ENCODE measurements around the gene PBX1. TPM values are rescaled to one million over a fixed set of nuclear protein-coding genes. Genes with fewer than 3 reads are reported as not detected.

The PBX1 gene
- total and polyA plus RNA-seq, 2 donors (not counting 3 experiments of a cell fraction or from before 2014, with no cell fraction given), result 10.7 to 24.1 TPM

DNA sequence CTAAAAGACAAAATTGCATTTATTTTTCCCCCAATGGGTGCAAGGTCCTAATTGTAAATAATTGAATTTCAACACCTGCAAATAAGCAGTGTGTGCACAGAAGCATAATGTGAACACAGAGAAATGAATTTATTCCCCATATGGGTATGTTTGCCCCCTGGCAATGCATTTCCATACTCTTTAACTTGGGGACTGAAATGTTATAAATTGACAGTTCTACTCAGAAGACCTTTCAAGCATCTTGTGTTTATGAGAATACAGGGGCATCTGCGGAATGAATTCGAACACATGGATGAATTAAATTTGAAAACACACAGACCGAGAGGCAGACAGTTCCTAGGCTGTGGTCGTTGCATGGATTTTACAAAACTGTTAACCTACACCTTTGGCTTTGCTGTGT lies 3.5 kb downstream of the PBX1 start:
- Histone ChIP-seq H3K36me3 (ENCODE audit: control insufficient read depth in 2 of 2, extremely low read depth in 1 of 2, insufficient read depth in 2 of 2, low read length in 2 of 2) (no peaks in the 10 kb centered on the region), H3K79me2 (ENCODE audit: control insufficient read depth, insufficient read depth, low read length) (no peaks in the 10 kb centered on the region), H2AFZ (ENCODE audit: low read depth, low read length) (peak overlapping the region; percentile 86), H3K27ac (ENCODE audit: insufficient read depth, low read depth, low read length) (no peak overlapping the region), H3K27me3 (ENCODE audit: control insufficient read depth in 2 of 2, insufficient read depth in 2 of 2, low read length in 2 of 2) (no peaks in the 10 kb centered on the region), H4K20me1 (replicated peaks; ENCODE audit: control insufficient read depth, extremely low read depth, insufficient read depth, low read length) (no peaks in the 10 kb centered on the region), H3K4me3 (replicated peaks in 1 of 3; ENCODE audit: insufficient read depth in 1 of 3, low read depth in 1 of 3, low read length in 3 of 3) (peak overlapping the region; percentile 11 to 99 (median 33)), H3K9me3 (replicated peaks; ENCODE audit: control insufficient read depth, insufficient read depth, low read length) (no peaks in the 10 kb centered on the region), H3K9ac (replicated peaks; ENCODE audit: extremely low read depth, insufficient read depth, low read length) (no peak overlapping the region), H3K4me1 (ENCODE audit: control insufficient read depth, extremely low read depth, insufficient read depth, low read length) (peaks cover 46% of the 10 kb centered on the region), H3K9me1 (replicated peaks; ENCODE audit: control insufficient read depth, extremely low read depth, insufficient read depth, low read length) (no peaks in the 10 kb centered on the region), H3K4me2 (ENCODE audit: insufficient read depth, low read length) (peak overlapping the region; percentile 100)
- intact Hi-C loops (cut with micrococcal nuclease) (loop anchor here (2.0 kb wide), 1 partner anchor 26 kb away; no protein-coding TSS in a partner anchor), dilution Hi-C loops (cut with MboI; ENCODE audit: extremely low pct_ligation_motif_present, low sequenced_read_pairs) (no loop called here)
- ChIA-PET POLR2A (no interaction called here), CTCF (no interaction called here)
- TF ChIP-seq, protein P1, sequence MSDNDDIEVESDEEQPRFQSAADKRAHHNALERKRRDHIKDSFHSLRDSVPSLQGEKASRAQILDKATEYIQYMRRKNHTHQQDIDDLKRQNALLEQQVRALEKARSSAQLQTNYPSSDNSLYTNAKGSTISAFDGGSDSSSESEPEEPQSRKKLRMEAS (IDR thresholded peaks at IDR 0.05; ENCODE audit: insufficient read depth, insufficient read length), result no peak
- TF ChIP-seq, protein P2, sequence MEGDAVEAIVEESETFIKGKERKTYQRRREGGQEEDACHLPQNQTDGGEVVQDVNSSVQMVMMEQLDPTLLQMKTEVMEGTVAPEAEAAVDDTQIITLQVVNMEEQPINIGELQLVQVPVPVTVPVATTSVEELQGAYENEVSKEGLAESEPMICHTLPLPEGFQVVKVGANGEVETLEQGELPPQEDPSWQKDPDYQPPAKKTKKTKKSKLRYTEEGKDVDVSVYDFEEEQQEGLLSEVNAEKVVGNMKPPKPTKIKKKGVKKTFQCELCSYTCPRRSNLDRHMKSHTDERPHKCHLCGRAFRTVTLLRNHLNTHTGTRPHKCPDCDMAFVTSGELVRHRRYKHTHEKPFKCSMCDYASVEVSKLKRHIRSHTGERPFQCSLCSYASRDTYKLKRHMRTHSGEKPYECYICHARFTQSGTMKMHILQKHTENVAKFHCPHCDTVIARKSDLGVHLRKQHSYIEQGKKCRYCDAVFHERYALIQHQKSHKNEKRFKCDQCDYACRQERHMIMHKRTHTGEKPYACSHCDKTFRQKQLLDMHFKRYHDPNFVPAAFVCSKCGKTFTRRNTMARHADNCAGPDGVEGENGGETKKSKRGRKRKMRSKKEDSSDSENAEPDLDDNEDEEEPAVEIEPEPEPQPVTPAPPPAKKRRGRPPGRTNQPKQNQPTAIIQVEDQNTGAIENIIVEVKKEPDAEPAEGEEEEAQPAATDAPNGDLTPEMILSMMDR (IDR thresholded peaks at IDR 0.05; ENCODE audit: extremely low read depth in 1 of 2, insufficient read depth in 1 of 2, low read depth in 1 of 2, low read length in 2 of 2), result no peak
- TF ChIP-seq POLR2A (IDR thresholded peaks at IDR 0.05; ENCODE audit: low read depth, low read length) (no peak), EZH2 (IDR thresholded peaks at IDR 0.05; ENCODE audit: borderline replicate concordance, low read depth, low read length, severe bottlenecking) (no peak), JUN (IDR thresholded peaks at IDR 0.05; ENCODE audit: borderline replicate concordance, insufficient read depth, insufficient read length, low read depth) (no peak)
- BruUV-seq (replicated peaks), result no TSS peak
- FAIRE-seq, result no peak
- peak; percentile 34 for DNase-seq (ENCODE audit: low read depth, low spot score)
